ENCODE measurements around the gene DPP7. TPM values are rescaled to one million over a fixed set of nuclear protein-coding genes. Genes with fewer than 3 reads are reported as not detected.

The DPP7 gene
- total RNA-seq, 1 donor from 2014 or later = 150 TPM

- no peak for DNase-seq (ENCODE audit: low spot score)
- intact Hi-C loops (cut with DNase I) = no loop called here
These were observed 36.5 kb downstream of the DPP7 start for GRCh38 chr9:137077758-137078693.

GRCh38 chr9:137077010-137077747 lies 37.4 kb downstream of the DPP7 start, which contains the start of gene UAP1L1:
UAP1L1 (plus strand) TSS chr9:137077517; CDS start chr9:137077533, 16 bp downstream.
- intact Hi-C loops (cut with DNase I) = no loop called here
- DNase-seq (ENCODE audit: low spot score) = peak; percentile 87

- no peak for DNase-seq (ENCODE audit: low spot score)
- intact Hi-C loops (cut with DNase I) = no loop called here
These were observed 37.9 kb downstream of the DPP7 start for GRCh38 chr9:137076636-137077009.

- intact Hi-C loops (cut with DNase I) = no loop called here
- DNase-seq (ENCODE audit: low spot score) = no peak
These were observed 39.2 kb downstream of the DPP7 start for GRCh38 chr9:137075275-137075775.

GRCh38 chr9:137074657-137075274 lies 39.8 kb downstream of the DPP7 start:
- no peak for DNase-seq (ENCODE audit: low spot score)
- intact Hi-C loops (cut with DNase I) = no loop called here

- no peak for DNase-seq (ENCODE audit: low spot score)
- intact Hi-C loops (cut with DNase I) = no loop called here
These were observed 40.5 kb downstream of the DPP7 start for GRCh38 chr9:137073992-137074399.

GRCh38 chr9:137071282-137071681 lies 43.3 kb downstream of the DPP7 start:
- no peak for DNase-seq (ENCODE audit: low spot score)

GRCh38 chr9:137070906-137071275 lies 43.6 kb downstream of the DPP7 start:
- intact Hi-C loops (cut with DNase I) = no loop called here
- DNase-seq (ENCODE audit: low spot score) = no peak

More at GRCh38 chr9:137071282-137071681, 43.3 kb downstream of the DPP7 start:
- intact Hi-C loops (cut with DNase I) = no loop called here

- intact Hi-C loops (cut with DNase I) = no loop called here
- peak; percentile 92 for DNase-seq (ENCODE audit: low spot score)
These were observed 44.2 kb downstream of the DPP7 start, which contains the start of gene SAPCD2 for GRCh38 chr9:137070201-137070905. SAPCD2 (minus strand) TSS chr9:137070557; CDS start chr9:137070460, 97 bp downstream.

- no peak for DNase-seq (ENCODE audit: low spot score)
- intact Hi-C loops (cut with DNase I) = loop anchor here (2.0 to 10.0 kb wide), 2 partner anchors 23 to 285 kb away; partner anchors contain the start of gene NPDC1
These were observed 44.9 kb downstream of the DPP7 start for GRCh38 chr9:137069508-137070091.

GRCh38 chr9:137068539-137069507 lies 45.7 kb downstream of the DPP7 start:
- intact Hi-C loops (cut with DNase I) = loop anchor here (2.0 to 10.0 kb wide), 2 partner anchors 22 to 284 kb away; partner anchors contain the start of gene NPDC1
- no peak for DNase-seq (ENCODE audit: low spot score)

GRCh38 chr9:137067860-137068538 lies 46.5 kb downstream of the DPP7 start:
- DNase-seq (ENCODE audit: low spot score) = peak; percentile 93
- intact Hi-C loops (cut with DNase I) = loop anchor here (2.0 to 10.0 kb wide), 2 partner anchors 21 to 283 kb away; partner anchors contain the start of gene NPDC1

- DNase-seq (ENCODE audit: low spot score) = no peak
- intact Hi-C loops (cut with DNase I) = loop anchor here (10.0 kb wide), 1 partner anchor 281 kb away; no protein-coding TSS in a partner anchor
These were observed 48.3 kb downstream of the DPP7 start for GRCh38 chr9:137066096-137066861.

GRCh38 chr9:137065336-137065967 lies 49.1 kb downstream of the DPP7 start:
- intact Hi-C loops (cut with DNase I) = loop anchor here (10.0 kb wide), 1 partner anchor 281 kb away; no protein-coding TSS in a partner anchor
- no peak for DNase-seq (ENCODE audit: low spot score)

GRCh38 chr9:137064880-137065164 lies 49.7 kb downstream of the DPP7 start:
- no peak for DNase-seq (ENCODE audit: low spot score)
- intact Hi-C loops (cut with DNase I) = loop anchor here (10.0 kb wide), 1 partner anchor 280 kb away; no protein-coding TSS in a partner anchor

All from cardiac septum (tissue), 1 donor.